ENCODE results near the gene KDM4C.
"Not testable (repeated sequence)": the region's sequence is repeated elsewhere in the genome, so short reads cannot be mapped to it uniquely, and the experiment has no call there.

KDM4C gene

GRCh38 chr9:6987381-6987780, 229.6 kb downstream of the KDM4C start:
- no peak for DNase-seq

- DNase-seq = no peak
Measured at GRCh38 chr9:6991418-6991817, 233.6 kb downstream of the KDM4C start.

GRCh38 chr9:6996061-6996854, 238.5 kb downstream of the KDM4C start:
- DNase-seq = no peak

GRCh38 chr9:6997330-6997729, 239.6 kb downstream of the KDM4C start:
- no peak for DNase-seq

GRCh38 chr9:6999794-7000193, 242.0 kb downstream of the KDM4C start:
- DNase-seq = no peak

- DNase-seq = no peak
Measured at GRCh38 chr9:7001571-7001970, 243.8 kb downstream of the KDM4C start.

GRCh38 chr9:7003861-7004260, 246.1 kb downstream of the KDM4C start:
- no peak for DNase-seq

GRCh38 chr9:7006417-7006816, 248.6 kb downstream of the KDM4C start:
- DNase-seq = no peak

- DNase-seq = no peak
Measured at GRCh38 chr9:7008411-7008810, 250.6 kb downstream of the KDM4C start.

GRCh38 chr9:7009065-7009464, 251.3 kb downstream of the KDM4C start:
- DNase-seq = no peak

GRCh38 chr9:7011395-7012067, 253.8 kb downstream of the KDM4C start:
- DNase-seq = no peak

GRCh38 chr9:7027996-7028395, 270.2 kb downstream of the KDM4C start:
- no peak for DNase-seq

- no peak for DNase-seq
Measured at GRCh38 chr9:7028591-7028990, 270.8 kb downstream of the KDM4C start.

- DNase-seq = not testable (repeated sequence)
Measured at GRCh38 chr9:7030943-7031342, 273.2 kb downstream of the KDM4C start.

- no peak for DNase-seq
Measured at GRCh38 chr9:7033076-7034045, 275.6 kb downstream of the KDM4C start.

- DNase-seq = no peak
Measured at GRCh38 chr9:7037176-7037575, 279.4 kb downstream of the KDM4C start.

- no peak for DNase-seq
Measured at GRCh38 chr9:7042124-7042523, 284.4 kb downstream of the KDM4C start.

GRCh38 chr9:7045361-7045760, 287.6 kb downstream of the KDM4C start:
- DNase-seq = no peak

GRCh38 chr9:7051711-7052110, 293.9 kb downstream of the KDM4C start:
- DNase-seq = no peak

- DNase-seq = no peak
Measured at GRCh38 chr9:7053903-7054302, 296.1 kb downstream of the KDM4C start.

- no peak for DNase-seq
Measured at GRCh38 chr9:7055171-7055903, 297.6 kb downstream of the KDM4C start.

GRCh38 chr9:7056254-7056653, 298.5 kb downstream of the KDM4C start:
- no peak for DNase-seq

GRCh38 chr9:7058473-7058872, 300.7 kb downstream of the KDM4C start:
- DNase-seq = no peak
